Smooth muscle cell (in vitro differentiated cells): Measurements from ENCODE around the gene CASR. TPM values are rescaled to one million over a fixed set of nuclear protein-coding genes. Genes with fewer than 3 reads are reported as not detected.

Experiments used
- DNase-seq: peaks from one replicate; lab custom pipeline; 2025; ENCODE audit not compliant: unreplicated experiment; lab: John Stamatoyannopoulos, UW
- H2AFZ ChIP-seq: fragments of 200-600 bp; sonication (generic); 2 replicates; pipeline ENCODE4 v1.6.0; 2016; ENCODE audit warnings: antibody characterized with exemption, low read depth, mild to moderate bottlenecking
- H3F3A ChIP-seq: fragments of 200-600 bp; sonication (generic); 2 replicates; pipeline ENCODE4 v1.6.0; 2017; ENCODE audit warnings: antibody characterized with exemption, low read depth
- H3K27ac ChIP-seq: fragments of 200-600 bp; sonication (generic); 2 replicates; pipeline ENCODE4 v1.5.1; 2016; ENCODE audit warnings: low read depth, mild to moderate bottlenecking
- H3K27me3 ChIP-seq: fragments of 200-600 bp; sonication (generic); 2 replicates; pipeline ENCODE4 v1.6.1; 2016; ENCODE audit warnings: low read depth, mild to moderate bottlenecking
- H3K36me3 ChIP-seq: fragments of 200-600 bp; sonication (generic); 2 replicates; pipeline ENCODE4 v1.5.1; 2016; ENCODE audit warnings: low read depth
- H3K4me1 ChIP-seq: fragments of 200-600 bp; sonication (generic); 2 replicates; pipeline ENCODE4 v1.5.1; 2016; ENCODE audit warnings: low read depth
- H3K4me2 ChIP-seq: fragments of 200-600 bp; sonication (generic); 2 replicates; pipeline ENCODE4 v1.6.0; 2016; ENCODE audit warnings: mild to moderate bottlenecking
- H3K4me3 ChIP-seq: fragments of 200-600 bp; sonication (generic); 2 replicates; pipeline ENCODE4 v1.5.1; 2016; ENCODE audit warnings: mild to moderate bottlenecking
- H3K79me2 ChIP-seq: fragments of 200-600 bp; sonication (generic); 2 replicates; pipeline ENCODE4 v1.6.0; 2016; ENCODE audit warnings: low read depth, mild to moderate bottlenecking
- H3K9ac ChIP-seq: fragments of 200-600 bp; sonication (generic); 2 replicates; pipeline ENCODE4 v1.6.0; 2016; ENCODE audit warnings: low read depth
- H3K9me3 ChIP-seq: fragments of 200-600 bp; sonication (generic); replicated peaks from 2 replicates; pipeline ENCODE4 v1.5.1; 2016; ENCODE audit warnings: low read depth
- H4K20me1 ChIP-seq: fragments of 200-600 bp; sonication (generic); 2 replicates; pipeline ENCODE4 v1.6.0; 2016; ENCODE audit warnings: low read depth
- WGBS: methylation state at CpG from one replicate; pipeline ENCODE4 v1.1.7; 2016; ENCODE audit warnings: low lambda C conversion rate; 5-methylcytosine and 5-hydroxymethylcytosine counted together
- polyA plus RNA-seq: library from polyadenylated mRNA; unstranded; fragments of >200 nt; fragmentation: Nextera tagmentation; extraction: Ambion mirVana; gene quantifications from 2 replicates; pipeline ENCODE4 v1.2.1, GENCODE V29; 2016
- total RNA-seq: library from RNA; depleted of rRNA; stranded (reverse); fragments of >200 nt; gene quantifications from 2 replicates; pipeline ENCODE4 v1.2.3, GENCODE V29; 2014
- TF ChIP-seq, protein P1 (sequence below): fragments of 200-600 bp; sonication (generic); IDR thresholded peaks from 2 replicates; pipeline ENCODE4 v1.5.1; 2017; ENCODE audit warnings: borderline replicate concordance, mild to moderate bottlenecking, antibody characterized with exemption; ENCODE audit not compliant: insufficient read depth, poor library complexity, severe bottlenecking

Gene CASR
- total and polyA plus RNA-seq, 2 experiments from 2014 or later, result not detected

GRCh38 chr3:122331886-122332285 is 148.4 kb downstream of the CASR start:
- no peak overlapping the region for H2AFZ ChIP-seq
- no peak overlapping the region for H3K9ac ChIP-seq
- DNase-seq, result no peak
- no peak overlapping the region for H3K4me3 ChIP-seq
- peaks cover 20% of the 10 kb centered on the region for H3K27me3 ChIP-seq
- 71% methylated on average over 4 of the region's 4 CpGs for WGBS
- no peaks in the 10 kb centered on the region for H3K36me3 ChIP-seq
- no peak overlapping the region for H3K27ac ChIP-seq
- H3K4me2 ChIP-seq, result no peak overlapping the region
- no peaks in the 10 kb centered on the region for H3K79me2 ChIP-seq
- no peaks in the 10 kb centered on the region for H4K20me1 ChIP-seq
- H3K9me3 ChIP-seq, result no peaks in the 10 kb centered on the region
- TF ChIP-seq, protein P1, sequence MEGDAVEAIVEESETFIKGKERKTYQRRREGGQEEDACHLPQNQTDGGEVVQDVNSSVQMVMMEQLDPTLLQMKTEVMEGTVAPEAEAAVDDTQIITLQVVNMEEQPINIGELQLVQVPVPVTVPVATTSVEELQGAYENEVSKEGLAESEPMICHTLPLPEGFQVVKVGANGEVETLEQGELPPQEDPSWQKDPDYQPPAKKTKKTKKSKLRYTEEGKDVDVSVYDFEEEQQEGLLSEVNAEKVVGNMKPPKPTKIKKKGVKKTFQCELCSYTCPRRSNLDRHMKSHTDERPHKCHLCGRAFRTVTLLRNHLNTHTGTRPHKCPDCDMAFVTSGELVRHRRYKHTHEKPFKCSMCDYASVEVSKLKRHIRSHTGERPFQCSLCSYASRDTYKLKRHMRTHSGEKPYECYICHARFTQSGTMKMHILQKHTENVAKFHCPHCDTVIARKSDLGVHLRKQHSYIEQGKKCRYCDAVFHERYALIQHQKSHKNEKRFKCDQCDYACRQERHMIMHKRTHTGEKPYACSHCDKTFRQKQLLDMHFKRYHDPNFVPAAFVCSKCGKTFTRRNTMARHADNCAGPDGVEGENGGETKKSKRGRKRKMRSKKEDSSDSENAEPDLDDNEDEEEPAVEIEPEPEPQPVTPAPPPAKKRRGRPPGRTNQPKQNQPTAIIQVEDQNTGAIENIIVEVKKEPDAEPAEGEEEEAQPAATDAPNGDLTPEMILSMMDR, result no peak
- H3F3A ChIP-seq, result no peaks in the 10 kb centered on the region
- H3K4me1 ChIP-seq, result no peaks in the 10 kb centered on the region

- H3K79me2 ChIP-seq, result no peaks in the 10 kb centered on the region
- 93% methylated on average over 8 of the region's 8 CpGs for WGBS
Measured at GRCh38 chr3:122332551-122332950, 149.1 kb downstream of the CASR start.

More at GRCh38 chr3:122332551-122332950, 149.1 kb downstream of the CASR start:
- no peak for DNase-seq
- H3K9me3 ChIP-seq, result no peaks in the 10 kb centered on the region
- no peaks in the 10 kb centered on the region for H4K20me1 ChIP-seq
- H3K27me3 ChIP-seq, result peaks cover 25% of the 10 kb centered on the region
- H3K36me3 ChIP-seq, result no peaks in the 10 kb centered on the region
- H3F3A ChIP-seq, result no peaks in the 10 kb centered on the region
- no peak overlapping the region for H3K27ac ChIP-seq
- no peak overlapping the region for H2AFZ ChIP-seq
- H3K4me1 ChIP-seq, result no peaks in the 10 kb centered on the region
- TF ChIP-seq, protein P1, result no peak
- no peak overlapping the region for H3K4me3 ChIP-seq
- H3K9ac ChIP-seq, result no peak overlapping the region
- H3K4me2 ChIP-seq, result no peak overlapping the region

Other genes starting within 250 kb of the CASR start
- gene ILDR1, start 161.4 kb upstream of the CASR start, total RNA-seq, result 1.4 TPM in 1 of 2 replicates, not detected in the other
- 1.4 TPM in 1 of 2 replicates, not detected in the other for gene ILDR1, start 161.4 kb upstream of the CASR start, polyA plus RNA-seq
- not detected in 2 replicates for gene CD86, start 128.3 kb upstream of the CASR start, total RNA-seq
- gene CD86, start 128.3 kb upstream of the CASR start, polyA plus RNA-seq, result not detected in 2 replicates
- gene CSTA, start 141.6 kb downstream of the CASR start, total RNA-seq, result 29.7 and 51.7 TPM in 2 replicates
- gene CSTA, start 141.6 kb downstream of the CASR start, polyA plus RNA-seq, result 16.0 and 19.7 TPM in 2 replicates
- gene MIX23, start 199.6 kb downstream of the CASR start, total RNA-seq, result 48.8 and 62.2 TPM in 2 replicates
- gene MIX23, start 199.6 kb downstream of the CASR start, polyA plus RNA-seq, result 43.4 and 54.8 TPM in 2 replicates
- gene FAM162A, start 200.5 kb downstream of the CASR start, total RNA-seq, result 108 and 117 TPM in 2 replicates
- 209 and 219 TPM in 2 replicates for gene FAM162A, start 200.5 kb downstream of the CASR start, polyA plus RNA-seq
- 5.2 and 8.1 TPM in 2 replicates for gene WDR5B, start 232.4 kb downstream of the CASR start, total RNA-seq
- gene WDR5B, start 232.4 kb downstream of the CASR start, polyA plus RNA-seq, result 1.6 and 1.8 TPM in 2 replicates